SK-N-SH (cell line): ENCODE measurements around the gene CYSTM1. TPM values are rescaled to one million over a fixed set of nuclear protein-coding genes. Genes with fewer than 3 reads are reported as not detected.

Experiments
- CTCF ChIA-PET: fragments of 300-600, 350-600 bp; formaldehyde crosslinking; extraction: SDS; loops from one replicate; lab custom pipeline; 2021; lab: Yijun Ruan, JAX
- POLR2A ChIA-PET: fragments of 350-600 bp; sonication (Branson Sonifier 250); formaldehyde crosslinking; extraction: SDS; loops from one replicate; lab custom pipeline; 2020; ENCODE audit warnings: antibody characterized with exemption, inconsistent platforms; lab: Yijun Ruan, JAX
- DNase-seq: peaks from one replicate; pipeline ENCODE4 v3.0.0; 2012
- H2AFZ ChIP-seq: fragments of 200-600 bp; sonication (generic); 2 replicates; pipeline ENCODE4 v1.8.1; 2016; ENCODE audit warnings: antibody characterized with exemption, mild to moderate bottlenecking, low read depth
- H3F3A ChIP-seq: fragments of 200-600 bp; sonication (generic); replicated peaks from 2 replicates; pipeline ENCODE3; 2016; ENCODE audit warnings: antibody characterized with exemption, mild to moderate bottlenecking; ENCODE audit not compliant: insufficient read depth
- H3K27ac ChIP-seq, 2 experiments: fragments of 200-500 bp in 1 of 2; fragments of 200-600 bp in 1 of 2; sonication (Bioruptor generic) in 1 of 2; sonication (generic), shearing (Covaris generic) in 1 of 2; 2 replicates each; pipeline versions ENCODE4 v1.5.1 to v1.6.1; 2014 to 2016; ENCODE audit warnings: low read depth in 2 of 2, inconsistent platforms in 1 of 2, low read length in 1 of 2, mild to moderate bottlenecking in 1 of 2, mixed read lengths in 1 of 2
- H3K27me3 ChIP-seq: fragments of 200-600 bp; sonication (generic), shearing (Covaris generic); 2 replicates; pipeline ENCODE4 v1.6.1; 2016; ENCODE audit warnings: mixed run types; ENCODE audit not compliant: insufficient read depth
- H3K36me3 ChIP-seq, 2 experiments: fragments of 200-500 bp in 1 of 2; fragments of 200-600 bp in 1 of 2; sonication (Bioruptor generic) in 1 of 2; sonication (generic) in 1 of 2; replicated peaks in 1 of 2; 2 replicates each; pipeline versions ENCODE3 to v1.5.1; 2014 to 2016; ENCODE audit warnings: low read length in 1 of 2, mild to moderate bottlenecking in 1 of 2; ENCODE audit not compliant: insufficient read depth in 2 of 2, control insufficient read depth in 1 of 2
- H3K4me1 ChIP-seq, 2 experiments: fragments of 200-500 bp in 1 of 2; fragments of 200-600 bp in 1 of 2; sonication (Bioruptor generic) in 1 of 2; sonication (generic), shearing (Covaris generic) in 1 of 2; 2 replicates each; pipeline versions ENCODE4 v1.5.1 to v1.6.1; 2014 to 2016; ENCODE audit warnings: low read depth in 1 of 2, low read length in 1 of 2, mixed run types in 1 of 2; ENCODE audit not compliant: insufficient read depth in 2 of 2, control insufficient read depth in 1 of 2
- H3K4me2 ChIP-seq: fragments of 200-600 bp; sonication (generic), shearing (Covaris generic); 2 replicates; pipeline ENCODE4 v1.6.1; 2017; ENCODE audit warnings: mixed run types
- H3K4me3 ChIP-seq, 2 experiments: fragments of 200-500 bp in 1 of 2; fragments of 200-600 bp in 1 of 2; sonication (Bioruptor generic) in 1 of 2; sonication (generic), shearing (Covaris generic) in 1 of 2; 2 replicates each; pipeline versions ENCODE4 v1.5.1 to v1.8.1; 2014 to 2016; ENCODE audit warnings: low read depth in 2 of 2, inconsistent platforms in 1 of 2, low read length in 1 of 2, mild to moderate bottlenecking in 1 of 2, mixed read lengths in 1 of 2, moderate library complexity in 1 of 2
- H3K79me2 ChIP-seq: fragments of 200-600 bp; sonication (generic); 2 replicates; pipeline ENCODE4 v1.8.1; 2017; ENCODE audit warnings: mild to moderate bottlenecking; ENCODE audit not compliant: insufficient read depth
- H3K9ac ChIP-seq: fragments of 200-600 bp; sonication (generic); 2 replicates; pipeline ENCODE4 v1.6.1; 2017; ENCODE audit warnings: mixed run types
- H3K9me2 ChIP-seq: fragments of 200-600 bp; sonication (generic); 2 replicates; pipeline ENCODE4 v1.6.1; 2017; ENCODE audit warnings: mixed run types
- H3K9me3 ChIP-seq: fragments of 200-600 bp; sonication (generic); 2 replicates; pipeline ENCODE4 v1.6.1; 2017; ENCODE audit warnings: mixed run types, mild to moderate bottlenecking, moderate library complexity
- H4K20me1 ChIP-seq: fragments of 200-600 bp; sonication (generic); 2 replicates; pipeline ENCODE4 v1.6.1; 2017; ENCODE audit warnings: mild to moderate bottlenecking, mixed run types; ENCODE audit not compliant: insufficient read depth
- CTCF ChIP-seq: fragments of 200-600 bp; sonication (generic); IDR thresholded peaks from 2 replicates; pipeline ENCODE4 v1.6.1; 2017; ENCODE audit warnings: antibody characterized with exemption, mild to moderate bottlenecking, moderate library complexity
- ELF1 ChIP-seq: IDR thresholded peaks from 2 replicates; pipeline ENCODE4 v1.4.0; 2012
- FOSL2 ChIP-seq: IDR thresholded peaks from 2 replicates; pipeline ENCODE4 v1.4.0; 2012; ENCODE audit warnings: low read depth, mild to moderate bottlenecking, moderate library complexity, borderline replicate concordance
- FOXJ3 ChIP-seq: sonication (generic); formaldehyde crosslinking; IDR thresholded peaks from 2 replicates; pipeline ENCODE4 v1.5.1; 2020; ENCODE audit warnings: mild to moderate bottlenecking, missing genetic modification reagents
- FOXM1 ChIP-seq: IDR thresholded peaks from 2 replicates; pipeline ENCODE4 v1.4.0; 2012; ENCODE audit warnings: low read depth, mild to moderate bottlenecking
- GATA2 ChIP-seq: sonication (generic); formaldehyde crosslinking; IDR thresholded peaks from 2 replicates; pipeline ENCODE4 v1.5.0; 2020; ENCODE audit warnings: mild to moderate bottlenecking, missing genetic modification reagents
- MEF2A ChIP-seq: IDR thresholded peaks from 2 replicates; pipeline ENCODE4 v1.4.0; 2012; ENCODE audit warnings: low read depth, borderline replicate concordance
- NFIC ChIP-seq: IDR thresholded peaks from 2 replicates; pipeline ENCODE4 v1.4.0; 2012; ENCODE audit warnings: borderline replicate concordance
- PBX3 ChIP-seq: IDR thresholded peaks from 2 replicates; pipeline ENCODE4; 2012
- POLR2AphosphoS5 ChIP-seq: IDR thresholded peaks from 2 replicates; pipeline ENCODE4 v1.6.1; 2012; ENCODE audit warnings: low read depth, low read length
- RAD21 ChIP-seq: IDR thresholded peaks from 2 replicates; pipeline ENCODE4 v1.6.1; 2012; ENCODE audit warnings: mild to moderate bottlenecking, low read length
- REST ChIP-seq: IDR thresholded peaks from 2 replicates; pipeline ENCODE4 v1.6.1; 2012; ENCODE audit warnings: mild to moderate bottlenecking, low read depth, low read length, moderate library complexity
- RFX5 ChIP-seq: IDR thresholded peaks from 2 replicates; pipeline ENCODE4 v1.6.1; 2012; ENCODE audit warnings: mild to moderate bottlenecking, improper control_type of control experiment, low read length
- RXRA ChIP-seq: IDR thresholded peaks from 2 replicates; pipeline ENCODE4 v1.4.0; 2012; ENCODE audit warnings: low read depth, mild to moderate bottlenecking, borderline replicate concordance
- SIN3A ChIP-seq: IDR thresholded peaks from 2 replicates; pipeline ENCODE4 v1.6.1; 2012; ENCODE audit warnings: low read depth, mild to moderate bottlenecking, low read length, moderate library complexity, borderline replicate concordance
- SMC3 ChIP-seq: IDR thresholded peaks from 2 replicates; pipeline ENCODE4 v1.6.1; 2012; ENCODE audit warnings: low read depth, low read length, improper control_type of control experiment
- TCF12 ChIP-seq: IDR thresholded peaks from 2 replicates; pipeline ENCODE4 v1.4.0; 2012
- USF1 ChIP-seq: IDR thresholded peaks from 2 replicates; pipeline ENCODE4 v1.4.0; 2012; ENCODE audit warnings: low read depth, borderline replicate concordance
- USF2 ChIP-seq: fragments of 150-350 bp; IDR thresholded peaks from 2 replicates; pipeline ENCODE4 v1.6.1; 2017; ENCODE audit warnings: antibody characterized with exemption, low read length, low read depth, borderline replicate concordance
- ZBTB33 ChIP-seq: IDR thresholded peaks from 2 replicates; pipeline ENCODE4 v1.4.0; 2012; ENCODE audit warnings: low read depth, borderline replicate concordance
- WGBS: methylation state at CpG from one replicate; pipeline ENCODE4 v1.1.6; 2017; ENCODE audit warnings: low lambda C conversion rate; 5-methylcytosine and 5-hydroxymethylcytosine counted together
- polyA plus RNA-seq, 3 experiments: library from polyadenylated mRNA; depleted of rRNA; stranded (reverse); fragments of >200 nt; gene quantifications; 2 replicates each; pipeline ENCODE4 v1.2.3, GENCODE V29; 2012

Gene CYSTM1
- polyA plus RNA-seq, 1 of the 3 experiments (the other 2 are of a cell fraction), result 27.1 TPM

- Histone ChIP-seq H3K79me2 (peaks cover 36% of the 10 kb centered on the region; the same call in 1 of the 2 replicates), H4K20me1 (no peaks in the 10 kb centered on the region), H2AFZ (no peak overlapping the region), H3K4me1 (peaks cover 44 to 50% of the 10 kb centered on the region in 2 experiments), H3K9me3 (no peaks in the 10 kb centered on the region), H3K36me3 (peaks cover 11 to 18% of the 10 kb centered on the region in 2 experiments), H3K4me2 (peak overlapping the region; percentile 68; the same call in 1 of the 2 replicates), H3K27ac (peak overlapping the region in 1 of 2 experiments; percentile 94; a peak in 2 of 4 replicates), H3K27me3 (no peaks in the 10 kb centered on the region), H3K9ac (peak overlapping the region; percentile 49; the same call in 1 of the 2 replicates), H3K9me2 (no peaks in the 10 kb centered on the region), H3F3A (peaks cover 46% of the 10 kb centered on the region), H3K4me3 (no peak overlapping the region)
- no peak for TF ChIP-seq RAD21
- no peak for TF ChIP-seq RFX5
- no peak for TF ChIP-seq SIN3A
- TF ChIP-seq ZBTB33, result no peak
- no peak for TF ChIP-seq FOXJ3 (CRISPR knock-in tag)
- TF ChIP-seq GATA2 (CRISPR knock-in tag), result no peak
- no peak for TF ChIP-seq RXRA
- TF ChIP-seq FOXM1, result no peak
- no peak for TF ChIP-seq SMC3
- TF ChIP-seq PBX3, result no peak
- no peak for TF ChIP-seq USF1
- TF ChIP-seq POLR2AphosphoS5, result no peak
- no peak for TF ChIP-seq REST
- TF ChIP-seq NFIC, result no peak
- no peak for TF ChIP-seq USF2
- TF ChIP-seq CTCF, result no peak
- no peak for TF ChIP-seq ELF1
- no peak for TF ChIP-seq TCF12
- TF ChIP-seq FOSL2, result no peak
- no peak for TF ChIP-seq MEF2A
- WGBS, result 91% methylated on average over 2 of the region's 5 CpGs
- DNase-seq, result no peak
- ChIA-PET POLR2A (interaction anchor here (0.7 to 2.4 kb wide), 2 partner anchors 97 to 101 kb away, joined by 3 to 8 read pairs; partner anchors contain the start of gene HBEGF), CTCF (interaction anchor here (0.8 to 10.2 kb wide), 18 partner anchors 10 to 133 kb away, joined by 3 to 418 read pairs (median 6); partner anchors contain the start of genes HBEGF, PFDN1 and SLC4A9)
Measured at GRCh38 chr5:140245341-140245740, 70.4 kb downstream of the CYSTM1 start.
